Effector memory CD8-positive, alpha-beta T cell (primary cell): ENCODE measurements around the gene GRK5.

Experiments used
- ATAC-seq: fragments of 150-1000 bp; cut with Tn5 transposase; replicated peaks from 2 replicates; pipeline ENCODE4 v1.10.0; 2021; ENCODE audit warnings: mild to moderate bottlenecking, moderate library complexity
- DNase-seq, 3 experiments: peaks; one replicate each; pipeline ENCODE4 v3.0.0; 2021
- H3K27ac Mint-ChIP-seq, 2 donors: one replicate each; pipeline ENCODE4 v1.8.0; 2022; ENCODE audit warnings: mild to moderate bottlenecking in 2 of 2, mixed read lengths in 2 of 2, moderate library complexity in 2 of 2
- H3K27me3 Mint-ChIP-seq, 2 donors: one replicate each; pipeline ENCODE4 v1.8.0; 2022; ENCODE audit warnings: mixed read lengths in 2 of 2
- H3K36me3 Mint-ChIP-seq: one replicate; pipeline ENCODE4 v1.8.0; 2022; ENCODE audit warnings: mild to moderate bottlenecking, moderate library complexity, mixed read lengths; ENCODE audit not compliant: insufficient read depth
- H3K4me1 Mint-ChIP-seq, 2 donors: one replicate each; pipeline ENCODE4 v1.8.0; 2022; ENCODE audit warnings: low read depth in 2 of 2, mixed read lengths in 2 of 2
- H3K4me3 Mint-ChIP-seq, 2 donors: one replicate each; pipeline ENCODE4 v1.8.0; 2022; ENCODE audit warnings: mild to moderate bottlenecking in 2 of 2, mixed read lengths in 2 of 2, moderate library complexity in 2 of 2
- H3K9me3 Mint-ChIP-seq, 2 donors: one replicate each; pipeline ENCODE4 v1.8.0; 2022; ENCODE audit warnings: mixed read lengths in 2 of 2

GRK5 gene

DNA sequence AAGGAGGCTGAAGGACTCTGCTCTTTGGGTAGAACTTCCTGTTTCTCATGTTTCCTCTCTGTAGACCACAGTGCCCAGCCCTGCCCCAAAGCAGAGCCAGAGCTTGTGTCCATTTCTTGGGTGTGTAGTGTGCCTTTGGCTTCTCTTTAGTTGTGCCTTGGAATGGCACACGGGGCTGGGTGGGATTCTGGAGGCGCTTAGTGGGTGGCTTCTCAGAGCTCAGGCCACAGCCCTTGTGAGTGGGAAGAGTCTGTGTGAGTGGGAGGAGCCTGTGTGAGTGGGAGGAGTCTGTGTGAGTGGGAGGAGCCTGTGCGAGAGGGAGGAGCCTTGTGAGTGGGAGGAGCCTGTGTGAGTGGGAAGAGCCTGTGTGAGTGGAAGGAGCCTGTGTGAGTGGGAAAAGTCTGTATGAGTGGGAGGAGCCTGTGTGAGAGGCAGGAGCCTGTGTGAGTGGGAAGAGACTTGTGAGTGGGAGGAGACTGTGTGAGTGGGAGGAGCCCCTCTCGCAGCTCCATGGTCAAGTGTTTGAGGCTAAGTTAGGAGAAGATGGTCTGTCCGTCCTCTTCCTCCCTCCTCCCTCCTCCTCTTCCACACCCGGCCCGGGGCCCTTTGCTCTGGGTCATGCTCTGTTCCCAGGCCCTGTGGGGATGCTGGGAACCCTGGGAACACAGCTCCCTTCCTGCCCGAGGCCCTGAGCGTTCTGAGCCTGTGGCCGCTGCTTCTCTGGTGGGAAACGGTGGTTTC is 153.0 kb downstream of the GRK5 start:
- peak in 1 of 3 experiments; percentile 12 for DNase-seq

DNA sequence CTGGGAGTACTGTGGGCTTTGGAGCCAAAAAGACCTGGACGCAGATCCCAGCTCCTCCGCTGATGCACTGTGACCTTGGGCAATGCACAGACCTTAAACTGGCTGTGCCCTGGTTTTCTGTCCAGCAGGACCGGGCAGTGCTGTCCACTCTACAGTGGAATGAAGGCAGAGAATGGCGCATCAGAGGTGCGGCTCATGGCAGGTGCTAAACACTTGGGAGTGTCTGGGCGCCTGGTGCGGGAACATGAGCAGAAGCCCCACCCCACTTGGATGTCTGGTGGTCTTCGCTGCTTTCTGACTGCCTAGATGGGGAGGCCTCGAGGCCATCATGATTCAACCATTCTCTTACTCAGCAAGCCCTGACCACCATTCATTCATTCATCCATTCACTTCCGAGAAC is 153.7 kb downstream of the GRK5 start:
- peaks cover 13 to 21% of the 10 kb centered on the region in 2 donors for H3K4me1 Mint-ChIP-seq
- H3K27ac Mint-ChIP-seq, result no peak overlapping the region
- no peak for DNase-seq
- ATAC-seq, result no peak
- no peaks in the 10 kb centered on the region for H3K27me3 Mint-ChIP-seq
- H3K36me3 Mint-ChIP-seq, result peaks cover 6% of the 10 kb centered on the region
- peaks cover 3 to 15% of the 10 kb centered on the region in 2 donors for H3K9me3 Mint-ChIP-seq
- H3K4me3 Mint-ChIP-seq, result no peak overlapping the region

More for the DNA sequence above, 153.0 kb downstream of the GRK5 start:
- H3K9me3 Mint-ChIP-seq, result peaks cover 3 to 16% of the 10 kb centered on the region in 2 donors
- H3K27me3 Mint-ChIP-seq, result no peaks in the 10 kb centered on the region
- no peak overlapping the region for H3K4me3 Mint-ChIP-seq
- H3K4me1 Mint-ChIP-seq, result peaks cover 13 to 21% of the 10 kb centered on the region in 2 donors
- H3K27ac Mint-ChIP-seq, result peak overlapping the region in 1 of 2 donors; percentile 49
- ATAC-seq, result peak; percentile 32
- peaks cover 6% of the 10 kb centered on the region for H3K36me3 Mint-ChIP-seq

DNA sequence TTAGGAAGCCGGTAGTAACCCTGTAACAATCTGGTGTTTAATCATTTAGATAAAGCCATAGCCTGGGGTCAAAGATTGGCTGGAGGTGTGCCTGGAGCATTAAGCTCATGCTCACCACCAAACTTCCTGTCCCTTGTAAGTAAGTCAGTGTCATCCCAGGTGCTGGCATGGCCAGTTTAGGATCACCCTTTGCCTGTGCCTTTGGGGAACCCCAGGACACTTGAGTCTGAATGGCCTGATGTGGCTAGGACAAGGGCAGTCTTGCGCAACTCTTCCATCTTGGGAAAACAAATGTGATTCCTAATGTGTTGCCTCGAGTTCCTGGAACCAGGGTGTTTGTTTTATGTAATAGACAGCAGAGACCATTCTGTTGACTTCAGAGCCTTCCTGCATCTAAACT is 154.8 kb downstream of the GRK5 start:
- DNase-seq, result no peak
- Mint-ChIP-seq H3K27me3 (no peaks in the 10 kb centered on the region), H3K36me3 (peaks cover 6% of the 10 kb centered on the region), H3K4me1 (peaks cover 13 to 21% of the 10 kb centered on the region in 2 donors), H3K27ac (no peak overlapping the region), H3K9me3 (peaks cover 0 to 7% of the 10 kb centered on the region in 2 donors), H3K4me3 (no peak overlapping the region)
- ATAC-seq, result no peak

DNA sequence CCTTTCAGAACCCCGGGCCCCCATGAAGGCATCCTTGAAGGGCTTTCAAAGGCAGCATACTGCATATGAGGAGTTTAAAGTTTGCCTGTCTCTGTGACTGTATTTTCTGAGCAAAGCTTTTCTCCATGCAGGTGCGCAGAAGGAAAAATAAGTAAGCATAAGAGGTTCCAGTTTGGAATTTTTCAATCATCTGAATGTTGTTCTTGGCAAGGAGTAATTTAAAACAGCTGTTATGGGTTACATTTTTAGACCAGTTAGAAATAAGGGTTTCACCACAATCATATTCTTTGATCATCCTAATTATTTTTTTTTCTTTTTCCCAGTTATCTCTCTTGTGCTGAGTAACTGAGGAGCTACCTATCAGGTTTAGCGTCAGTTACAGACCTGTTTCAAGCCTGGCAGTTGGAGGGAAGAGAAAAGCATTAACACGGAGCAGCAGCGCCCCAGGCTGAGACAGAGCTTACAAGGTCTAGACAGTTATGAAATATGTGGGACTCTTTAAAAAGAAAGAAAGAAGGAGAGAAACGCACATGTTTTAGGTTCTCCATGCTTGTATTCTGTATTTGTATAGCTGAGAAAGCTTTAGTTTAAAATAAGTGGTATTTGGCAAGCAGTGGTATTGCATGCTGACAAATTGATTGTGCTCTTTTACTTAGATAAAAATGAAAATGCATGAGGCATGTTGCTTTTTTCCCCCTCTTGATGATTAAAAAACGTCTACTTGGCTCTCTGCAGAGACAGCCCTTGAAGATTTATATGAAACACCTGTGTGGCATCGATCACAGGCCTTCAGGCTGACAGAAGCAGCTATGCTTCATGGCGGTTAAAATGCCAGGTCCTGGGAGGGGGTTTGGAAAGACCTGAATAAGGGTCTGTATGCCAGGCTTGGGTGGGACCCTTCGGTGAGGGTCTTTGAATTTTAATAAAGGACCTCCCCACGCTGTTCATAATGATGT is 157.6 kb downstream of the GRK5 start:
- ATAC-seq, result no peak
- peaks cover 0 to 6% of the 10 kb centered on the region in 2 donors for H3K9me3 Mint-ChIP-seq
- no peak for DNase-seq

DNA sequence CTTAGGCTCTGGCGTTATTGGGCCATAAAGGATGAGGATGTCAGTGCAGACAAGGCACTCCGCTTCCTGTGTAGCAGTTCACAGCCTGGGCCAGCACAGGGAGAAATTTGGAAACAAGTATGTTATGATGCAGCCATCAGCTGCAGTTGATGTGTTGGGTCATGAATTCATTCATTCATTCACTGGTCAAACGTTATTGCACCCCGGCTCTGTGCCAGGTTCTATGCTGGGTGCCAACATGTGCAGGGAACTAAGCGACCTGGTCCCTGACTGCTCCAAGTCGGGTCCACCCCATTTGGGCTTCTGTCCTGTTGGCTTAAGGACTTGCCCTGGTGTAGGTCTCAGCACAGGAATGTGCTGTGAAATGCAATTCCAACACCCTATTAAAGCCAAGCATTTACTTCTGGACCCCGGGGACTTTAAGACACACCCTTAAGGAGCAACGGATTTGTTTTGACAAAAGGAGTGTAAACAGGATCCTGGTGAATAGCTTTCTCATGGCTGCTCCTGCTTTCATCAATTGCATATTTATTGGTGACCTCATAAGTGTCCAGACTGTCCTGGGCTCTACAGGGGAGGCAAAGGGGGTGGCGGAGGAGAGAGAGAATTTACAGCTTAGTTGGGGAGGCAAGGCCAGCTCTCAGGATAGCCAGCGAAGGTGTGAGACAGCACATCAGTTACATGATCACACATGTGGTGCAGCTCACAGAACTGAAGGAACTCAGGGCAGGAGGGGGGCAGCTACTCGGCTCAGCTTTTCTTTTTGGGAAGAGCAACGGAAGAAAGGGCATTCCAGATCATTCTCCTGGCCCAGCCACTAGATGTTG is 158.6 kb downstream of the GRK5 start:
- peaks cover 12 to 13% of the 10 kb centered on the region in 2 donors for H3K4me1 Mint-ChIP-seq

More for the DNA sequence above, 157.6 kb downstream of the GRK5 start:
- H3K4me3 Mint-ChIP-seq, result no peak overlapping the region
- H3K27ac Mint-ChIP-seq, result no peak overlapping the region
- no peaks in the 10 kb centered on the region for H3K27me3 Mint-ChIP-seq
- H3K36me3 Mint-ChIP-seq, result peaks cover 3% of the 10 kb centered on the region
- peaks cover 10 to 12% of the 10 kb centered on the region in 2 donors for H3K4me1 Mint-ChIP-seq

DNA sequence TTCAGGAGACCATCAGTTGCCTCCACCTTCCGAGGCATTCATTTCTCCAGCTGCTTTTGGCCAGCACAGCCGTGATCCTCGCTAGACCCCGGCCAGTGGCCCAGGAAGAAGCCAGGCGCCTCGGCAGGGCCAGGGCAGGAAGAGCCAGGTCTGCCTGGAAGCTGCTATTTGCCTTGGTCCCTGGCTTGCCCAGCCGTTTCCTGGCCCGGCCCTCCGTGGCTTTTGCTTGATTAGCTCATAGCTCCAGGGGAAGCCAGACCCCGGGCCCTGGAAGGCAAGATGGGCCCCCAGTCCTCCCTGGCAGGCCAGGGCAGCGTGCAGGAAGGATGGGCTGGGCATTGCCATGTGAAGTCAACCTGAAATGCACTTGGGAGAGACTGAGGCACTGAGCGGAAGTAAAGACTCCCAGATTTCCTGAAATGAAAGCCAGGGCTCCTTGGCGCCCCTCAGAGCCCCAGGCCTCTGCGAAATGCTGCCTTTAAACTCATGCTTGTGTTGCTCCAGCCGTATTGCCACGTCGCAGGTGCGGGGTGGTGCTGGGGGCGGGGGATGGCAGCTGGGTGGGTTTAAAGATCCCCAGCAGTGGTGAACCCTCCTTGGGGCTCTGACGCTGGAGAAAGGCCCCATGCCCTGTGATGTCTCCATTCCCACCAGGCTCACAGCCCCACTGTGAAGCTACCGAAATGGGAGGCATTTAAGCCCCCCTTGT is 160.6 kb downstream of the GRK5 start:
- no peak for ATAC-seq
- Mint-ChIP-seq H3K27me3 (no peaks in the 10 kb centered on the region), H3K27ac (no peak overlapping the region)

More for the DNA sequence above, 158.6 kb downstream of the GRK5 start:
- H3K9me3 Mint-ChIP-seq, result no peaks in the 10 kb centered on the region
- no peak for ATAC-seq
- peaks cover 3% of the 10 kb centered on the region for H3K36me3 Mint-ChIP-seq
- no peaks in the 10 kb centered on the region for H3K27me3 Mint-ChIP-seq
- H3K27ac Mint-ChIP-seq, result no peak overlapping the region
- no peak overlapping the region for H3K4me3 Mint-ChIP-seq
- DNase-seq, result no peak

DNA sequence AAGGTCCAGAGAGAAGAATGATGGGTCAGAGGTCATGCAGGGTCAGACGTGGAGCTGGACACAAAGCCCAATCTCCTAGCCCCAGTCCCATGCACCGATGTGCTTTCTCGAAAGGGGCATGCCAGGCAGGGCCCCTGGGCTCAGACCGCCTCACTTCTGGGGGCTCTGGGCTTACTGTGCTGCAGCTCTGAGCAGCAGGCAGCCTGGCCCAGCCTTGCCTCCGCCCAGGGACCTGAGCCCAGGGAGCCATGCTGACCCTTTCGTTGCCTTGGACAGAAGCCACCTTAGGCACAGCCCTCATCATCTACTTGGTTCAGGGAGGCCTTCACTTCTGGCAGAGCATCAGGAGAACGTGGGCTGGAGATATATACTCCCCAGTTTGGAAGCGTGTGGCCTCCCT is 161.2 kb downstream of the GRK5 start:
- Mint-ChIP-seq H3K4me3 (no peak overlapping the region), H3K27me3 (no peaks in the 10 kb centered on the region), H3K36me3 (peaks cover 3% of the 10 kb centered on the region), H3K9me3 (no peaks in the 10 kb centered on the region), H3K27ac (no peak overlapping the region), H3K4me1 (peaks cover 12 to 13% of the 10 kb centered on the region in 2 donors)
- ATAC-seq, result no peak
- DNase-seq, result no peak

More for the DNA sequence above, 160.6 kb downstream of the GRK5 start:
- peaks cover 3% of the 10 kb centered on the region for H3K36me3 Mint-ChIP-seq
- H3K4me3 Mint-ChIP-seq, result no peak overlapping the region
- H3K9me3 Mint-ChIP-seq, result no peaks in the 10 kb centered on the region
- DNase-seq, result no peak
- peaks cover 12 to 13% of the 10 kb centered on the region in 2 donors for H3K4me1 Mint-ChIP-seq

DNA sequence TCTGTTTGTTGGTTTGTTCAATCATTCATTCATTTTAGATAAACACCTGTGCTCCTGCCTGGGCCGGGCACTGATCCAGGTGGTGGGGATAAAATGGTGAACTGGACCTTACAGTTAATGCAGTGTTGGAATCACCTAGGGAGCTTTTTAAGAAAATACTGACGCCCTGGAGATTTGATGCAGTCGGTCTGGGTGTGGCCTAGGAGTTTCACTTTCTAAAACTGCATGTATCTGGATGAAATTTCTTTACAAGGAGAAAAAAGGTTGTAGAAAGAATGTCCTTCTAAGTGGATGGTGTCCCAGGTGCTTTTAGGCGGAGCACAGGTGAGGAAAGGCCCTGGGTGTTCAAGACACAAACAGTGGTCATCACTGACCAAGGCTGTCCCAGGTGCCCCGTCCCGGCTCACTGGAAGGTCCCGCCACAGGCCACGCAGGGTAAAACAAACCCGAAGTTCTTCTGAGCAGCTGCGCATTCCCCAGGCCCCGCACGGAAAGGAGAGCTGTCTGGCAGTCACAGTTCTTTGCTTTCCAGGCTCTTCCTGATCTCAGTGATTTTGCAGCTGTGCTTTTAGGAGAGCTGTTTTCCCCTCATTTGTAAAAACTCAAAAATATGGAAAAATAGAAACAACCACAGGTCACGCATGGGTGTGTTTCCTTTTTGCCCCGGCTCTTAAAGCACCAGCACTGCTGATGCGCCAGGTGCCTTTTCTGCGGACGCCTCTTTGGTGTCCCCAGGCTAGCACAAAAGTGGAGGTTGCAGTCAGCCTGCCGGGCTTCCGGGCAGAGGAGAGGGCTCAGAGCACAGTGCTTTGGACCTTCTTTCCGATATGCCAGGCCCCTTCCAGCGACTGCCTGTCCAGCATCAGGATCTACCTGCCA is 161.9 kb downstream of the GRK5 start:
- H3K27me3 Mint-ChIP-seq, result no peaks in the 10 kb centered on the region
- H3K9me3 Mint-ChIP-seq, result no peaks in the 10 kb centered on the region
- H3K27ac Mint-ChIP-seq, result peak overlapping the region; percentile 80 to 87
- no peak for DNase-seq
- no peak for ATAC-seq
- peaks cover 12 to 13% of the 10 kb centered on the region in 2 donors for H3K4me1 Mint-ChIP-seq
- peaks cover 3% of the 10 kb centered on the region for H3K36me3 Mint-ChIP-seq
- no peak overlapping the region for H3K4me3 Mint-ChIP-seq

DNA sequence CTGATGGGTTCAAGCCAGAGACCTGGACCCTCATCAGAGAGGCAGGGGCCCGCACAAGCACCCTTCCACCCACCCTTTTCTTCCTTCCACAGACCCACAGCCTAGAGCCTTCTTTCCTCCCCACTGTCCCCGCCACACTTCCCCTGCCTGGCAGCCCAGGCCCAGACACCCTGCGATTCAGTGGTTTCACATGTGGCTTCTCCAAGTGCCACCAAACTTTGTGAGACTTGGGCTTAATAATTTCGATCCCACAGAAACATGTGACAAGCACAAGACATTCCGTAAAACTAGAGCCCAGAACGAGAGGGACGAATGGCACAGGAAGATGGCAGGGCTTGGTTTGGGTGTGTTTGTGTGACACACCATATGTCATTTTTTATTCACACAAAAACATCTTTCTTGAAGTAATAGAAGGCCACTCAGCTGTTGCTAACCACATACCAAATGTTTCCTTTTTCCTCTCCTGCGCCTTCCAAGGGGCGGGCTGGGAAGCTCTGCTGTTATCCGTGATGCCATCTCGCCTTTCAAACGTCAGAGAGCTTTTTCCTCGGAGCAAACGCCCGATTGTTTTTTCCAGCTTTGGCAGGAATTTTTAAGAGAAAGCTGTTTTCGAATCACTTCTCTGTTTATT is 162.9 kb downstream of the GRK5 start:
- Mint-ChIP-seq H3K4me1 (peaks cover 10 to 17% of the 10 kb centered on the region in 2 donors), H3K27me3 (no peaks in the 10 kb centered on the region), H3K4me3 (peak overlapping the region; percentile 33 to 40), H3K27ac (peak overlapping the region; percentile 80 to 87), H3K36me3 (no peaks in the 10 kb centered on the region), H3K9me3 (no peaks in the 10 kb centered on the region)
- DNase-seq (peak in 1 of 3 experiments; percentile 8), ATAC-seq (peak; percentile 55)

DNA sequence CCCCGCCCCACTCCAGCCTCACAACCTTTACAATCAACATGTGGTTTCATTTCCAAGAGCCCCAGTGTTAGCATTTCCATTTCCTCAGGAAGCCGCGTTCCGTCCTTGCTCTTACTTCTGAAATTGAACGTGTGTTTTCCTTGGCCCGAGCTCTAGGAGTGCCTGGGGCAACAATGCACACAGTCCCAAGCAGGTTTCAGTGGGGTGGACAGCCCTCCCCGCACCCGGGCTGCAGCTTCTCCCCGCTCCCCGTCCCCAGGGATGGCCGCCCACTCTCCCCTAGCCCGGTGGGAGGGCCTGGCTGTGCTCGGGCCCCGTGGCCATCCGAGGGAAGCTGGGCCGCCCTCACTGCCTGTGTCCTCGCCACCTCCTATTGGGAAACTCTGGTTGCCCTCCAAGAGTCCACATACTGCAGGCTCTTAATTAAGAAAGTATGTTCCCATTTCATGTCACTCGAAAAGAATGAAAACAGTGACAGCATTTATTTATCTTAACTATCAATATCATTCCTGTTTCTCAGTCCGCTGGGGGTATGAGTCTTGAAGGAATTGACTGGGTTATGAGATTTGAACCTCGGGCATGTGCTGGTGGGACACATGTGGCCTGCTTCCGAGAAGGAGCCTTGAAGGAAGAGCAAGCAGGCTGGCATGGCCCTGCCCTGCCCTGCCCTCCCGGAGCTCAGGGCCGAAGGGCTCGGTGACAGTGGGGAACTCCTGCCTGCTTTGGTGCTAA is 163.8 kb downstream of the GRK5 start:
- no peak for ATAC-seq
- H3K27ac Mint-ChIP-seq, result peak overlapping the region in 1 of 2 donors; percentile 87
- no peaks in the 10 kb centered on the region for H3K9me3 Mint-ChIP-seq
- DNase-seq, result no peak
- no peaks in the 10 kb centered on the region for H3K27me3 Mint-ChIP-seq
- no peaks in the 10 kb centered on the region for H3K36me3 Mint-ChIP-seq
- H3K4me3 Mint-ChIP-seq, result no peak overlapping the region
- peaks cover 15 to 23% of the 10 kb centered on the region in 2 donors for H3K4me1 Mint-ChIP-seq
